ENCODE results near the gene ITGA6.

DNA sequence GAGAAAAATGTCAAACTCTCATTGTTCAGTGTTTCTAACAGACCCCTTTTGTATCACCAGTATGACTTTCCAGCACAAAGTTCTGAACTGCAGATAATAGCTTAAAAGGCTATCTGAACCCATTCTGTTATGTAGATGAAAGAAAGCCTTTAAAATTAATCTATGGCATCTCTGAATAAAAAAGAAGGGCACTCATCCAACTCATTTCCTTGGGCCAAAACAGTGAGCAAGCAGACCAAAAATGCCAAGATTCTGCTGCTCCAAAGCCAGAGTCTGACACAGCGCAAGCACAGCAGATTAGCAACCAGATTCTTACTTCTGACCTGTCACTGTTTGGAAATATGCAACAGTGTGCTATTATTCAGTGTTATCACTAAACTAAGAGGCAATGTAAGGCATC lies 22.6 kb upstream of the ITGA6 start:
- TF ChIP-seq POLR2A (IDR thresholded peaks at IDR 0.05; ENCODE audit: low read depth, low read length) (no peak), POLR2AphosphoS5 (IDR thresholded peaks at IDR 0.05; ENCODE audit: low read depth, low read length) (no peak), TAF1 (IDR thresholded peaks at IDR 0.05; ENCODE audit: low read depth, low read length) (no peak), SPI1 (IDR thresholded peaks at IDR 0.05; ENCODE audit: low read depth, low read length) (no peak), PAX5 (IDR thresholded peaks at IDR 0.05; ENCODE audit: insufficient read depth, low read length, severe bottlenecking) (no peak)
